ENCODE results near the gene TPCN2. TPM values are rescaled to one million over a fixed set of nuclear protein-coding genes. Genes with fewer than 3 reads are reported as not detected.

Gene TPCN2
- polyA plus RNA-seq, 3 donors, result 29.3 to 52.8 (median 31.5) TPM

- Histone ChIP-seq H3K9ac (ENCODE audit: insufficient read depth, low read length, poor library complexity, severe bottlenecking) (no peak overlapping the region), H3K79me2 (ENCODE audit: insufficient read depth, low read length) (no peaks in the 10 kb centered on the region), H3K4me1 (ENCODE audit: control insufficient read depth in 1 of 2, insufficient read depth in 2 of 2, low read length in 2 of 2) (no peaks in the 10 kb centered on the region), H2AFZ (ENCODE audit: insufficient read depth, low read depth, low read length, poor library complexity, severe bottlenecking) (no peak overlapping the region), H3K4me3 (replicated peaks in 1 of 3; ENCODE audit: low read depth in 2 of 3, low read length in 3 of 3) (no peak overlapping the region), H3K9me3 (replicated peaks in 1 of 2; ENCODE audit: control insufficient read depth in 1 of 2, insufficient read depth in 1 of 2, low read length in 2 of 2) (peaks cover 17 to 36% of the 10 kb centered on the region in 2 donors), H3K4me2 (replicated peaks; ENCODE audit: extremely low read depth, low read length, poor library complexity, severe bottlenecking) (no peak overlapping the region), H3K27ac (ENCODE audit: low read depth in 1 of 2, low read length in 2 of 2) (no peak overlapping the region), H3K36me3 (replicated peaks in 1 of 2; ENCODE audit: control insufficient read depth in 1 of 2, insufficient read depth in 2 of 2, low read length in 2 of 2) (no peaks in the 10 kb centered on the region), H3K27me3 (ENCODE audit: control insufficient read depth in 2 of 2, insufficient read depth in 2 of 2, low read length in 2 of 2) (no peaks in the 10 kb centered on the region), H4K20me1 (ENCODE audit: insufficient read depth, low read length) (no peaks in the 10 kb centered on the region)
- Mint-ChIP-seq H3K9me3 (peaks cover 12 to 32% (median 30%) of the 10 kb centered on the region in 7 donors), H3K36me3 (no peaks in the 10 kb centered on the region), H3K27ac (no peak overlapping the region), H3K27me3 (ENCODE audit: low read depth in 3 of 3) (peaks cover 3 to 8% (median 4%) of the 10 kb centered on the region in 3 donors), H3K4me3 (no peak overlapping the region), H3K4me1 (no peaks in the 10 kb centered on the region)
- intact Hi-C loops (cut with micrococcal nuclease), result no loop called here
- no peak for DNase-seq
- no CpG with 5 or more reads among the region's 3 CpGs for WGBS (ENCODE audit: insufficient coverage)
- TF ChIP-seq CTCF (IDR thresholded peaks at IDR 0.05), result no peak
Observed at GRCh38 chr11:69150175-69150574, 101.4 kb downstream of the TPCN2 start.

- H2AFZ ChIP-seq (ENCODE audit: insufficient read depth, low read depth, low read length, poor library complexity, severe bottlenecking), result no peak overlapping the region
- no peaks in the 10 kb centered on the region for H3K4me1 ChIP-seq (ENCODE audit: control insufficient read depth in 1 of 2, insufficient read depth in 2 of 2, low read length in 2 of 2)
- TF ChIP-seq CTCF (IDR thresholded peaks at IDR 0.05), result no peak
- H3K9me3 Mint-ChIP-seq, result peaks cover 4 to 18% (median 16%) of the 10 kb centered on the region in 7 donors
- no peaks in the 10 kb centered on the region for H3K36me3 ChIP-seq (replicated peaks in 1 of 2; ENCODE audit: control insufficient read depth in 1 of 2, insufficient read depth in 2 of 2, low read length in 2 of 2)
- 96% methylated on average over 5 of the region's 10 CpGs for WGBS (ENCODE audit: insufficient coverage)
- H3K4me2 ChIP-seq (replicated peaks; ENCODE audit: extremely low read depth, low read length, poor library complexity, severe bottlenecking), result no peak overlapping the region
- H3K79me2 ChIP-seq (ENCODE audit: insufficient read depth, low read length), result no peaks in the 10 kb centered on the region
- H3K27ac ChIP-seq (ENCODE audit: low read depth in 1 of 2, low read length in 2 of 2), result no peak overlapping the region
- peaks cover 0 to 7% of the 10 kb centered on the region in 2 donors for H3K27me3 ChIP-seq (ENCODE audit: control insufficient read depth in 2 of 2, insufficient read depth in 2 of 2, low read length in 2 of 2)
- H3K4me3 ChIP-seq (replicated peaks in 1 of 3; ENCODE audit: low read depth in 2 of 3, low read length in 3 of 3), result no peak overlapping the region
- intact Hi-C loops (cut with micrococcal nuclease), result no loop called here
- no peaks in the 10 kb centered on the region for H3K4me1 Mint-ChIP-seq
- H3K4me3 Mint-ChIP-seq, result no peak overlapping the region
- peaks cover 6 to 17% (median 7%) of the 10 kb centered on the region in 3 donors for H3K27me3 Mint-ChIP-seq (ENCODE audit: low read depth in 3 of 3)
- DNase-seq, result no peak
- H3K9ac ChIP-seq (ENCODE audit: insufficient read depth, low read length, poor library complexity, severe bottlenecking), result no peak overlapping the region
- H4K20me1 ChIP-seq (ENCODE audit: insufficient read depth, low read length), result no peaks in the 10 kb centered on the region
- no peaks in the 10 kb centered on the region for H3K36me3 Mint-ChIP-seq
- peaks cover 11 to 29% of the 10 kb centered on the region in 2 donors for H3K9me3 ChIP-seq (replicated peaks in 1 of 2; ENCODE audit: control insufficient read depth in 1 of 2, insufficient read depth in 1 of 2, low read length in 2 of 2)
- no peak overlapping the region for H3K27ac Mint-ChIP-seq
Observed at GRCh38 chr11:69151836-69152235, 103.1 kb downstream of the TPCN2 start.
